Measurements from ENCODE around the gene PALM. TPM values are rescaled to one million over a fixed set of nuclear protein-coding genes. Genes with fewer than 3 reads are reported as not detected.

PALM gene
- total and polyA plus RNA-seq, 9 donors, result 2.9 to 169 (median 118) TPM

Other genes starting within 250 kb of the PALM start
- gene SHC2, start 247.9 kb upstream of the PALM start, total RNA-seq, result 10 to 100 TPM in 6 of 7 donors, 1 to 10 TPM in 1; 3.6 to 40.7 (median 23.0) TPM
- 10 to 100 TPM in 1 of 2 donors, under 1 TPM in 1; 0.62 to 15.4 TPM for gene SHC2, start 247.9 kb upstream of the PALM start, polyA plus RNA-seq
- gene MADCAM1, start 212.4 kb upstream of the PALM start, total RNA-seq, result under 1 TPM in 6 of 7 donors, not detected in 1; 0.11 to 0.90 (median 0.41) TPM
- under 1 TPM in 1 of 2 donors, not detected in 1; 0.42 TPM for gene MADCAM1, start 212.4 kb upstream of the PALM start, polyA plus RNA-seq
- gene TPGS1, start 201.4 kb upstream of the PALM start, total RNA-seq, result 10 to 100 TPM; 18.6 to 93.3 (median 27.4) TPM
- gene TPGS1, start 201.4 kb upstream of the PALM start, polyA plus RNA-seq, result 10 to 100 TPM in 1 of 2 donors, under 1 TPM in 1; 0.12 to 24.7 TPM
- gene CDC34, start 177.2 kb upstream of the PALM start, total RNA-seq, result 10 to 100 TPM; 45.6 to 78.9 (median 56.1) TPM
- gene CDC34, start 177.2 kb upstream of the PALM start, polyA plus RNA-seq, result 10 to 100 TPM; 13.2 to 59.7 TPM
- gene GZMM, start 164.9 kb upstream of the PALM start, total RNA-seq, result 1 to 10 TPM in 1 of 7 donors, under 1 TPM in 5, not detected in 1; 0.31 to 1.7 (median 0.56) TPM
- under 1 TPM in 1 of 2 donors, not detected in 1; 0.48 TPM for gene GZMM, start 164.9 kb upstream of the PALM start, polyA plus RNA-seq
- gene BSG, start 136.3 kb upstream of the PALM start, total RNA-seq, result 100 to 1,000 TPM; 225 to 484 (median 324) TPM
- gene BSG, start 136.3 kb upstream of the PALM start, polyA plus RNA-seq, result 100 to 1,000 TPM; 111 to 290 TPM
- gene HCN2, start 119.1 kb upstream of the PALM start, total RNA-seq, result under 1 TPM in 3 of 7 donors, not detected in 4; 0.07 to 0.23 (median 0.10) TPM
- under 1 TPM in 1 of 2 donors, not detected in 1; 0.13 TPM for gene HCN2, start 119.1 kb upstream of the PALM start, polyA plus RNA-seq
- gene POLRMT, start 75.4 kb upstream of the PALM start, total RNA-seq, result 10 to 100 TPM; 19.9 to 52.3 (median 43.9) TPM
- gene POLRMT, start 75.4 kb upstream of the PALM start, polyA plus RNA-seq, result 10 to 100 TPM; 13.5 to 39.6 TPM
- 1 to 10 TPM in 6 of 7 donors, under 1 TPM in 1; 0.23 to 4.4 (median 2.2) TPM for gene FGF22, start 69.1 kb upstream of the PALM start, total RNA-seq
- gene FGF22, start 69.1 kb upstream of the PALM start, polyA plus RNA-seq, result 1 to 10 TPM in 1 of 2 donors, not detected in 1; 4.2 TPM
- gene RNF126, start 45.7 kb upstream of the PALM start, total RNA-seq, result 10 to 100 TPM; 26.6 to 52.2 (median 34.5) TPM
- gene RNF126, start 45.7 kb upstream of the PALM start, polyA plus RNA-seq, result 10 to 100 TPM in 1 of 2 donors, 1 to 10 TPM in 1; 1.5 to 29.4 TPM
- 100 to 1,000 TPM in 1 of 7 donors, 10 to 100 TPM in 6; 21.3 to 141 (median 45.7) TPM for gene FSTL3, start 32.5 kb upstream of the PALM start, total RNA-seq
- gene FSTL3, start 32.5 kb upstream of the PALM start, polyA plus RNA-seq, result 10 to 100 TPM; 16.9 to 22.6 TPM
- gene PRSS57, start 13.5 kb upstream of the PALM start, total RNA-seq, result under 1 TPM in 1 of 7 donors, not detected in 6; 0.33 TPM
- gene PRSS57, start 13.5 kb upstream of the PALM start, polyA plus RNA-seq, result under 1 TPM in 1 of 2 donors, not detected in 1; 0.07 TPM
- gene MISP, start 42.2 kb downstream of the PALM start, total RNA-seq, result 10 to 100 TPM in 1 of 7 donors, 1 to 10 TPM in 3, under 1 TPM in 3; 0.08 to 44.0 (median 1.4) TPM
- gene MISP, start 42.2 kb downstream of the PALM start, polyA plus RNA-seq, result under 1 TPM; 0.12 to 0.19 TPM
- gene PTBP1, start 88.5 kb downstream of the PALM start, total RNA-seq, result 100 to 1,000 TPM in 6 of 7 donors, 10 to 100 TPM in 1; 73.4 to 312 (median 233) TPM
- 100 to 1,000 TPM in 1 of 2 donors, 10 to 100 TPM in 1; 94.4 to 112 TPM for gene PTBP1, start 88.5 kb downstream of the PALM start, polyA plus RNA-seq
- 10 to 100 TPM in 1 of 7 donors, 1 to 10 TPM in 1, under 1 TPM in 3, not detected in 2; 0.36 to 11.4 (median 0.80) TPM for gene PLPPR3, start 113.0 kb downstream of the PALM start, total RNA-seq
- under 1 TPM; 0.18 to 0.24 TPM for gene PLPPR3, start 113.0 kb downstream of the PALM start, polyA plus RNA-seq
- 1 to 10 TPM in 1 of 7 donors, not detected in 6; 1.0 TPM for gene AZU1, start 118.9 kb downstream of the PALM start, total RNA-seq
- under 1 TPM in 1 of 2 donors, not detected in 1; 0.11 TPM for gene AZU1, start 118.9 kb downstream of the PALM start, polyA plus RNA-seq
- under 1 TPM in 1 of 7 donors, not detected in 6; 0.41 TPM for gene PRTN3, start 132.1 kb downstream of the PALM start, total RNA-seq
- not detected for gene PRTN3, start 132.1 kb downstream of the PALM start, polyA plus RNA-seq
- gene ELANE, start 143.4 kb downstream of the PALM start, total RNA-seq, result under 1 TPM in 3 of 7 donors, not detected in 4; 0.27 to 0.72 (median 0.34) TPM
- under 1 TPM in 1 of 2 donors, not detected in 1; 0.59 TPM for gene ELANE, start 143.4 kb downstream of the PALM start, polyA plus RNA-seq
- 100 to 1,000 TPM in 2 of 7 donors, 10 to 100 TPM in 3, 1 to 10 TPM in 2; 3.8 to 287 (median 25.3) TPM for gene CFD, start 150.7 kb downstream of the PALM start, total RNA-seq
- 100 to 1,000 TPM in 1 of 2 donors, 10 to 100 TPM in 1; 39.2 to 335 TPM for gene CFD, start 150.7 kb downstream of the PALM start, polyA plus RNA-seq
- gene MED16, start 184.3 kb downstream of the PALM start, total RNA-seq, result 10 to 100 TPM; 33.1 to 75.4 (median 59.3) TPM
- gene MED16, start 184.3 kb downstream of the PALM start, polyA plus RNA-seq, result 10 to 100 TPM in 1 of 2 donors, under 1 TPM in 1; 0.62 to 42.9 TPM
- gene RNU6-9, start 184.5 kb downstream of the PALM start, total RNA-seq, result not detected
- not detected for gene RNU6-9, start 184.5 kb downstream of the PALM start, polyA plus RNA-seq
- 10 to 100 TPM; 13.1 to 43.0 (median 31.2) TPM for gene R3HDM4, start 204.3 kb downstream of the PALM start, total RNA-seq
- gene R3HDM4, start 204.3 kb downstream of the PALM start, polyA plus RNA-seq, result 10 to 100 TPM in 1 of 2 donors, 1 to 10 TPM in 1; 8.7 to 29.5 TPM
- gene KISS1R, start 208.4 kb downstream of the PALM start, total RNA-seq, result under 1 TPM in 2 of 7 donors, not detected in 5; 0.28 to 0.90 TPM
- gene KISS1R, start 208.4 kb downstream of the PALM start, polyA plus RNA-seq, result not detected
- 1 to 10 TPM; 2.1 to 8.1 (median 5.2) TPM for gene ARID3A, start 217.1 kb downstream of the PALM start, total RNA-seq
- 1 to 10 TPM; 1.1 to 1.6 TPM for gene ARID3A, start 217.1 kb downstream of the PALM start, polyA plus RNA-seq